Ishikawa (cell line): ENCODE data around the gene UCK1.

Source experiments
- CREB1 ChIP-seq: IDR thresholded peaks from 2 replicates; pipeline ENCODE4 v1.6.1; 2012; ENCODE audit warnings: low read depth
- MAX ChIP-seq: IDR thresholded peaks from 2 replicates; pipeline ENCODE4 v1.6.1; 2012
- NFIC ChIP-seq: IDR thresholded peaks from 2 replicates; pipeline ENCODE4 v1.6.1; 2012
- RAD21 ChIP-seq: IDR thresholded peaks from 2 replicates; pipeline ENCODE4 v1.6.1; 2012; ENCODE audit warnings: low read depth
- TAF1 ChIP-seq: IDR thresholded peaks from 2 replicates; pipeline ENCODE4 v1.6.1; 2012; ENCODE audit warnings: low read depth, mild to moderate bottlenecking
- YY1 ChIP-seq: IDR thresholded peaks from 2 replicates; pipeline ENCODE4 v1.6.1; 2012; ENCODE audit warnings: low read depth
- TF ChIP-seq, protein P1 (sequence below): IDR thresholded peaks from 2 replicates; pipeline ENCODE4 v1.6.1; 2012; ENCODE audit warnings: low read depth, mild to moderate bottlenecking

DNA sequence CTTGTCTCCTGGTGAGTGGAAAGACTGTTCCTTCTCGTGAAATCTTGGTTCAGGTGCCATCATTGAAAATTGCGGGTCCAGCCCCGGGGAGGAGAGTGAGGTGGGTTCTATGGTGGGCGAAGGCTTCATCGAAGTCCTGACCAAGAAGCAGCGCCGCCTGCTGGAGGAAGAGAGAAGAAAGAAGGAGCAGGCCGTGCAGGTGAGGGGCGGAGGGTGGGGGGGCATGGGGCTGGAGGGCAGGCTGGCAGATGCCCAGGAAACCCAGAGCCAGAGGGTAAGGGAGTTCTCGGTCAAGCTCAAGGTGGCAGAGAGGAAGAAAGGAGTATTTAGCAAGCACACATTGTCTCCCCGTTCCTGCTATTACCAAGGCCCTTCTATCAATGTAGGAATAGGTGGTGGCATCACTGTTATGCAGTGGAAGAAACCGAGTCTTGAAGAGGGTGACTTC lies 52.6 kb downstream of the UCK1 start:
- TF ChIP-seq, protein P1, sequence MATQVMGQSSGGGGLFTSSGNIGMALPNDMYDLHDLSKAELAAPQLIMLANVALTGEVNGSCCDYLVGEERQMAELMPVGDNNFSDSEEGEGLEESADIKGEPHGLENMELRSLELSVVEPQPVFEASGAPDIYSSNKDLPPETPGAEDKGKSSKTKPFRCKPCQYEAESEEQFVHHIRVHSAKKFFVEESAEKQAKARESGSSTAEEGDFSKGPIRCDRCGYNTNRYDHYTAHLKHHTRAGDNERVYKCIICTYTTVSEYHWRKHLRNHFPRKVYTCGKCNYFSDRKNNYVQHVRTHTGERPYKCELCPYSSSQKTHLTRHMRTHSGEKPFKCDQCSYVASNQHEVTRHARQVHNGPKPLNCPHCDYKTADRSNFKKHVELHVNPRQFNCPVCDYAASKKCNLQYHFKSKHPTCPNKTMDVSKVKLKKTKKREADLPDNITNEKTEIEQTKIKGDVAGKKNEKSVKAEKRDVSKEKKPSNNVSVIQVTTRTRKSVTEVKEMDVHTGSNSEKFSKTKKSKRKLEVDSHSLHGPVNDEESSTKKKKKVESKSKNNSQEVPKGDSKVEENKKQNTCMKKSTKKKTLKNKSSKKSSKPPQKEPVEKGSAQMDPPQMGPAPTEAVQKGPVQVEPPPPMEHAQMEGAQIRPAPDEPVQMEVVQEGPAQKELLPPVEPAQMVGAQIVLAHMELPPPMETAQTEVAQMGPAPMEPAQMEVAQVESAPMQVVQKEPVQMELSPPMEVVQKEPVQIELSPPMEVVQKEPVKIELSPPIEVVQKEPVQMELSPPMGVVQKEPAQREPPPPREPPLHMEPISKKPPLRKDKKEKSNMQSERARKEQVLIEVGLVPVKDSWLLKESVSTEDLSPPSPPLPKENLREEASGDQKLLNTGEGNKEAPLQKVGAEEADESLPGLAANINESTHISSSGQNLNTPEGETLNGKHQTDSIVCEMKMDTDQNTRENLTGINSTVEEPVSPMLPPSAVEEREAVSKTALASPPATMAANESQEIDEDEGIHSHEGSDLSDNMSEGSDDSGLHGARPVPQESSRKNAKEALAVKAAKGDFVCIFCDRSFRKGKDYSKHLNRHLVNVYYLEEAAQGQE = no peak
- TF ChIP-seq TAF1 (no peak), MAX (no peak), RAD21 (peak; percentile 36; the same call in 1 of the 2 replicates), YY1 (no peak), NFIC (no peak), CREB1 (no peak)
